Peyer's patch (tissue), 4 donors: ENCODE measurements around the gene KRTAP13-3. TPM values are rescaled to one million over a fixed set of nuclear protein-coding genes. Genes with fewer than 3 reads are reported as not detected.

Source experiments
- DNase-seq, 3 donors: peaks; one replicate each; pipeline ENCODE4 v3.0.0-alpha.2; 2017 to 2019
- H3K27ac ChIP-seq, 4 donors: fragments of 200-600 bp; sonication (generic); one replicate each; pipeline ENCODE4 v1.5.1; 2016 to 2019
- H3K27me3 ChIP-seq, 2 donors: fragments of 200-600 bp; sonication (generic); one replicate each; pipeline ENCODE4 v1.5.1; 2019
- H3K36me3 ChIP-seq, 3 donors: fragments of 200-600 bp; sonication (generic); one replicate each; pipeline ENCODE4 v1.5.1; 2016 to 2019
- H3K4me1 ChIP-seq, 4 donors: fragments of 200-600 bp; sonication (generic); one replicate each; pipeline ENCODE4 v1.5.1; 2016 to 2019
- H3K4me3 ChIP-seq, 4 donors: fragments of 200-600 bp; sonication (generic); 1 replicate in 3 of 4; 2 replicates in 1 of 4; pipeline ENCODE4 v1.5.1; 2016 to 2019; ENCODE audit warnings: mild to moderate bottlenecking in 1 of 4
- H3K9me3 ChIP-seq, 4 donors: fragments of 200-600 bp; sonication (generic); one replicate each; pipeline ENCODE4 v1.5.1; 2016 to 2019; ENCODE audit warnings: mild to moderate bottlenecking in 1 of 4
- POLR2A ChIP-seq, 2 donors: fragments of 450-650 bp; IDR thresholded peaks; one replicate each; pipeline ENCODE4 v1.5.1; 2017; ENCODE audit warnings: antibody characterized with exemption in 2 of 2, mild to moderate bottlenecking in 2 of 2, moderate library complexity in 2 of 2
- total RNA-seq, 4 donors: library from RNA; depleted of rRNA; stranded (reverse); fragments of >200 nt; gene quantifications; one replicate each; pipeline ENCODE4 v1.1.0, GENCODE V29; 2016
- TF ChIP-seq, protein P1 (sequence below), 6 experiments: fragments of 450-650 bp in 4 of 6; fragments of 200-600 bp in 2 of 6; sonication (generic) in 1 of 6; IDR thresholded peaks; one replicate each; pipeline ENCODE4 v1.5.1; 2017 to 2019; ENCODE audit warnings: antibody characterized with exemption in 6 of 6, mild to moderate bottlenecking in 3 of 6, moderate library complexity in 1 of 6

KRTAP13-3 gene, protein sequence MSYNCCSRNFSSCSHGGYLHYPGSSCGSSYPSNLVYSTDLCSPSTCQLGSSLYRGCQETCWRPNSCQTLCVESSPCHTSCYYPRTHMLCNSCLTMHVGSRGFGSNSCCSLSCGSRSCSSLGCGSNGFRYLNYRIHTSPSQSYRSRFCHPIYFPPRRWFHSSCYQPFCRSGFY
- not detected for total RNA-seq

DNA sequence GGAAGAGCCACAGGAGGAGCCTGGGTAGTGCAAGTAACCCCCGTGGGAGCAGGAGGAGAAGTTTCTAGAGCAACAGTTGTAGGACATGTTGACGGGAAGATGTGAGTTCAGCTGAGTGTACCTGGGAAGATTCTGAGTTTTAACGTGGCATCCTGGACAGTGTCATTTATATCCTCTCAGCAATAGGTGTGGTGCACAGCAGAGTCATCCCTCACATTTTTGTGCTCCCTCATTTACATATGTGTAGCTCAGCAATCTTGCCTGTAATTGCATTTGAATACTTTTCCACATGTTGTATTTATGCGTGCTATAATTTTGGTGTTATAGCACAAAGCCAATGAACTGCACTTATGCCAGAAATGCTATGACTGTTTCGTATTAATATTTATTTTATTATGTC, at the start of gene KRTAP13-3:
TSS of gene KRTAP13-3 (minus strand) at position 101 of the 400 bp plus-strand sequence. CDS start at position 87, 14 bp downstream.
- H3K27me3 ChIP-seq = no peaks in the 10 kb centered on the region
- no peaks in the 10 kb centered on the region for H3K36me3 ChIP-seq
- H3K4me3 ChIP-seq = no peak within 1 kb of the TSS
- H3K9me3 ChIP-seq = no peaks in the 10 kb centered on the region
- H3K4me1 ChIP-seq = no peaks in the 10 kb centered on the region
- no peak for DNase-seq
- H3K27ac ChIP-seq = no peak within 1 kb of the TSS
- TF ChIP-seq, protein P1, sequence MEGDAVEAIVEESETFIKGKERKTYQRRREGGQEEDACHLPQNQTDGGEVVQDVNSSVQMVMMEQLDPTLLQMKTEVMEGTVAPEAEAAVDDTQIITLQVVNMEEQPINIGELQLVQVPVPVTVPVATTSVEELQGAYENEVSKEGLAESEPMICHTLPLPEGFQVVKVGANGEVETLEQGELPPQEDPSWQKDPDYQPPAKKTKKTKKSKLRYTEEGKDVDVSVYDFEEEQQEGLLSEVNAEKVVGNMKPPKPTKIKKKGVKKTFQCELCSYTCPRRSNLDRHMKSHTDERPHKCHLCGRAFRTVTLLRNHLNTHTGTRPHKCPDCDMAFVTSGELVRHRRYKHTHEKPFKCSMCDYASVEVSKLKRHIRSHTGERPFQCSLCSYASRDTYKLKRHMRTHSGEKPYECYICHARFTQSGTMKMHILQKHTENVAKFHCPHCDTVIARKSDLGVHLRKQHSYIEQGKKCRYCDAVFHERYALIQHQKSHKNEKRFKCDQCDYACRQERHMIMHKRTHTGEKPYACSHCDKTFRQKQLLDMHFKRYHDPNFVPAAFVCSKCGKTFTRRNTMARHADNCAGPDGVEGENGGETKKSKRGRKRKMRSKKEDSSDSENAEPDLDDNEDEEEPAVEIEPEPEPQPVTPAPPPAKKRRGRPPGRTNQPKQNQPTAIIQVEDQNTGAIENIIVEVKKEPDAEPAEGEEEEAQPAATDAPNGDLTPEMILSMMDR (IDR thresholded peaks at IDR 0.05) = no peak
- TF ChIP-seq POLR2A (IDR thresholded peaks at IDR 0.05) = no peak

GRCh38 chr21:30468900-30469714, 43.4 kb upstream of the KRTAP13-3 start:
- Histone ChIP-seq H3K9me3 (no peaks in the 10 kb centered on the region), H3K36me3 (no peaks in the 10 kb centered on the region), H3K27me3 (no peaks in the 10 kb centered on the region), H3K4me1 (no peaks in the 10 kb centered on the region), H3K27ac (no peak overlapping the region), H3K4me3 (no peak overlapping the region)
- no peak for DNase-seq
- no peak for TF ChIP-seq POLR2A (IDR thresholded peaks at IDR 0.05)
- TF ChIP-seq, protein P1 (IDR thresholded peaks at IDR 0.05) = no peak

DNA sequence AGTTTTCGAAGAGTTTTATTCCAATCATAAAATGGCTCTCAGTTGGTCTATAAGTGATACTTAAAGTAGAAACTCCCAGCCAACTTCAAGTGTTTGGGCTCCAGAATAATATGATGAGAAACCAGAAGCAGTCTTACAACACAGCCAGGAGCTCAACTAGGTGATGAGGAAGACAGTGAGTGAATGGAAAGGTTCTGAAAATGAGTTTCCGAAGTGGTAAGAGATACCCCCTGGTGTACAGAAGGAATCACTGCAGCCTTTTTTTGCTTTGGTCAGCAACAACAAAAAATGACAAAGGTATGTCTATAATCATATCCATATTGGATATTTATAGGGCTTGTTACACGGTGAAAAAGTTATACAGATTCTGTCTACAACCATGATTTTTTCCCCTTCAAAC, 38.0 kb upstream of the KRTAP13-3 start:
- DNase-seq = no peak

GRCh38 chr21:30448514-30448913, 22.8 kb upstream of the KRTAP13-3 start:
- H3K27me3 ChIP-seq = no peaks in the 10 kb centered on the region
- no peak overlapping the region for H3K4me3 ChIP-seq
- no peak for DNase-seq
- H3K4me1 ChIP-seq = no peaks in the 10 kb centered on the region
- no peaks in the 10 kb centered on the region for H3K9me3 ChIP-seq
- no peak for TF ChIP-seq POLR2A (IDR thresholded peaks at IDR 0.05)
- TF ChIP-seq, protein P1 (IDR thresholded peaks at IDR 0.05) = no peak
- no peak overlapping the region for H3K27ac ChIP-seq
- H3K36me3 ChIP-seq = no peaks in the 10 kb centered on the region

More for the DNA sequence above, 38.0 kb upstream of the KRTAP13-3 start:
- no peaks in the 10 kb centered on the region for H3K27me3 ChIP-seq
- H3K27ac ChIP-seq = no peak overlapping the region
- H3K9me3 ChIP-seq = peaks cover 0 to 5% (median 0%) of the 10 kb centered on the region in 4 donors
- no peaks in the 10 kb centered on the region for H3K36me3 ChIP-seq
- H3K4me3 ChIP-seq = no peak overlapping the region
- H3K4me1 ChIP-seq = no peaks in the 10 kb centered on the region
- no peak for TF ChIP-seq POLR2A (IDR thresholded peaks at IDR 0.05)
- TF ChIP-seq, protein P1 (IDR thresholded peaks at IDR 0.05) = peak in 1 of 6 experiments; percentile 5

GRCh38 chr21:30447056-30447455, 21.3 kb upstream of the KRTAP13-3 start:
- Histone ChIP-seq H3K9me3 (no peaks in the 10 kb centered on the region), H3K27me3 (no peaks in the 10 kb centered on the region), H3K27ac (no peak overlapping the region), H3K4me1 (no peaks in the 10 kb centered on the region), H3K4me3 (no peak overlapping the region), H3K36me3 (no peaks in the 10 kb centered on the region)
- TF ChIP-seq, protein P1 (IDR thresholded peaks at IDR 0.05) = no peak
- no peak for TF ChIP-seq POLR2A (IDR thresholded peaks at IDR 0.05)
- DNase-seq = no peak
